Thyroid gland (tissue), 4 donors: ENCODE measurements around the gene SPDEF.

Source experiments
- POLR2A ChIP-seq, 2 donors: fragments of 450-650 bp; IDR thresholded peaks; one replicate each; pipeline ENCODE4 v1.6.1; 2017; ENCODE audit warnings: antibody characterized with exemption in 2 of 2, mild to moderate bottlenecking in 2 of 2, moderate library complexity in 1 of 2
- TF ChIP-seq, protein P1 (sequence below), 6 experiments: fragments of 200-600 bp in 3 of 6; fragments of 450-650 bp in 3 of 6; sonication (generic) in 3 of 6; IDR thresholded peaks; one replicate each; pipeline ENCODE4 v1.5.1; 2016 to 2019; ENCODE audit warnings: antibody characterized with exemption in 6 of 6, mild to moderate bottlenecking in 2 of 6, inconsistent platforms in 1 of 6, moderate library complexity in 1 of 6

GRCh38 chr6:34559651-34560365 lies 3.7 kb upstream of the SPDEF start:
- TF ChIP-seq POLR2A (IDR thresholded peaks at IDR 0.05) = no peak
- TF ChIP-seq, protein P1, sequence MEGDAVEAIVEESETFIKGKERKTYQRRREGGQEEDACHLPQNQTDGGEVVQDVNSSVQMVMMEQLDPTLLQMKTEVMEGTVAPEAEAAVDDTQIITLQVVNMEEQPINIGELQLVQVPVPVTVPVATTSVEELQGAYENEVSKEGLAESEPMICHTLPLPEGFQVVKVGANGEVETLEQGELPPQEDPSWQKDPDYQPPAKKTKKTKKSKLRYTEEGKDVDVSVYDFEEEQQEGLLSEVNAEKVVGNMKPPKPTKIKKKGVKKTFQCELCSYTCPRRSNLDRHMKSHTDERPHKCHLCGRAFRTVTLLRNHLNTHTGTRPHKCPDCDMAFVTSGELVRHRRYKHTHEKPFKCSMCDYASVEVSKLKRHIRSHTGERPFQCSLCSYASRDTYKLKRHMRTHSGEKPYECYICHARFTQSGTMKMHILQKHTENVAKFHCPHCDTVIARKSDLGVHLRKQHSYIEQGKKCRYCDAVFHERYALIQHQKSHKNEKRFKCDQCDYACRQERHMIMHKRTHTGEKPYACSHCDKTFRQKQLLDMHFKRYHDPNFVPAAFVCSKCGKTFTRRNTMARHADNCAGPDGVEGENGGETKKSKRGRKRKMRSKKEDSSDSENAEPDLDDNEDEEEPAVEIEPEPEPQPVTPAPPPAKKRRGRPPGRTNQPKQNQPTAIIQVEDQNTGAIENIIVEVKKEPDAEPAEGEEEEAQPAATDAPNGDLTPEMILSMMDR (IDR thresholded peaks at IDR 0.05) = no peak
